Colonic mucosa (tissue), 4 donors: ENCODE data around the gene GPC6. TPM values are rescaled to one million over a fixed set of nuclear protein-coding genes. Genes with fewer than 3 reads are reported as not detected.

ENCODE experiments used
- DNase-seq: peaks from one replicate; pipeline ENCODE4 v3.0.0-alpha.2; 2020
- H3K27ac ChIP-seq: fragments of 200-600 bp; one replicate; pipeline ENCODE4 v1.8.0; 2021
- H3K27me3 ChIP-seq: fragments of 200-600 bp; one replicate; pipeline ENCODE4 v1.8.0; 2021
- H3K36me3 ChIP-seq: fragments of 200-600 bp; one replicate; pipeline ENCODE4 v1.8.0; 2021
- H3K4me1 ChIP-seq: fragments of 200-600 bp; one replicate; pipeline ENCODE4 v1.8.0; 2021; ENCODE audit warnings: mild to moderate bottlenecking
- H3K4me3 ChIP-seq: fragments of 200-600 bp; one replicate; pipeline ENCODE4 v1.8.0; 2021
- H3K9ac ChIP-seq, 2 donors: one replicate each; pipeline ENCODE4 v1.7.0; 2013; ENCODE audit warnings: control low read depth in 2 of 2, low read depth in 2 of 2, low read length in 2 of 2
- H3K9me3 ChIP-seq: fragments of 200-600 bp; one replicate; pipeline ENCODE4 v1.8.0; 2021
- intact Hi-C: fragments of 100-400 bp; cut with DNase I; formaldehyde crosslinking; loops from one replicate; pipeline ENCODE4 v1.14.1; 2022
- total RNA-seq, 2 donors: library from RNA; stranded (reverse); fragmentation: NEBNext Ultra II Directional in 1 of 2; extraction: Animal tissue kit (Norgen Biotek cat#: 25700) in 1 of 2; gene quantifications; one replicate each; pipeline ENCODE4 v1.2.1, GENCODE V29; 2021
- TF ChIP-seq, protein P1 (sequence below): fragments of 200-600 bp; IDR thresholded peaks from one replicate; pipeline ENCODE4 v1.8.0; 2022; ENCODE audit warnings: antibody characterized with exemption, mild to moderate bottlenecking
- donor health status: healthy.
- donor health status: DM: no; HTN: no; CAD: no.
- donor health status: DM: no; HTN: no; CAD: no.

The GPC6 gene
- total RNA-seq, 2 donors from 2014 or later = 2.3 to 4.0 TPM

DNA sequence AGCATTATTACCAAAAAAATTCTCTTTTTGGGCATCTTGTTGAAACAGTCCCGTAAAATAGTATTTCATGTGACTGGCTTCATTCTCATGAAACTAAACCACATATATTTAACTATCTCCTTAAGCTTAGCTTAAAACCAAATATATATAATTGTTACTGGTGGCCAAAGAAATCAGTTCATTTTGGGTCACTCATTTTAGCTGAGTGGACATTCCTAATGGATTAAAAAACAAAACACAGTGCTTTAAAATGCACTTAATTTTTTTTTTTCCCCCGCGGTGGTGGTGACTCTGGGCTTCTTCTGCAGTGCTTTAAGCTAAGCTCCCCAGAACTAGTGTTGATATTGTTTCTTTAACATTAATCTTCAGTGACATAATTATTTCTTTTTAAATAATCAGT lies 540.1 kb downstream of the GPC6 start:
- no peaks in the 10 kb centered on the region for H3K36me3 ChIP-seq
- H3K27me3 ChIP-seq = no peaks in the 10 kb centered on the region
- H3K9me3 ChIP-seq = no peaks in the 10 kb centered on the region
- H3K4me3 ChIP-seq = no peak overlapping the region
- DNase-seq = no peak
- no peak overlapping the region for H3K9ac ChIP-seq
- H3K27ac ChIP-seq = no peak overlapping the region
- no peaks in the 10 kb centered on the region for H3K4me1 ChIP-seq
- intact Hi-C loops = no loop called here
- TF ChIP-seq, protein P1, sequence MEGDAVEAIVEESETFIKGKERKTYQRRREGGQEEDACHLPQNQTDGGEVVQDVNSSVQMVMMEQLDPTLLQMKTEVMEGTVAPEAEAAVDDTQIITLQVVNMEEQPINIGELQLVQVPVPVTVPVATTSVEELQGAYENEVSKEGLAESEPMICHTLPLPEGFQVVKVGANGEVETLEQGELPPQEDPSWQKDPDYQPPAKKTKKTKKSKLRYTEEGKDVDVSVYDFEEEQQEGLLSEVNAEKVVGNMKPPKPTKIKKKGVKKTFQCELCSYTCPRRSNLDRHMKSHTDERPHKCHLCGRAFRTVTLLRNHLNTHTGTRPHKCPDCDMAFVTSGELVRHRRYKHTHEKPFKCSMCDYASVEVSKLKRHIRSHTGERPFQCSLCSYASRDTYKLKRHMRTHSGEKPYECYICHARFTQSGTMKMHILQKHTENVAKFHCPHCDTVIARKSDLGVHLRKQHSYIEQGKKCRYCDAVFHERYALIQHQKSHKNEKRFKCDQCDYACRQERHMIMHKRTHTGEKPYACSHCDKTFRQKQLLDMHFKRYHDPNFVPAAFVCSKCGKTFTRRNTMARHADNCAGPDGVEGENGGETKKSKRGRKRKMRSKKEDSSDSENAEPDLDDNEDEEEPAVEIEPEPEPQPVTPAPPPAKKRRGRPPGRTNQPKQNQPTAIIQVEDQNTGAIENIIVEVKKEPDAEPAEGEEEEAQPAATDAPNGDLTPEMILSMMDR = no peak

DNA sequence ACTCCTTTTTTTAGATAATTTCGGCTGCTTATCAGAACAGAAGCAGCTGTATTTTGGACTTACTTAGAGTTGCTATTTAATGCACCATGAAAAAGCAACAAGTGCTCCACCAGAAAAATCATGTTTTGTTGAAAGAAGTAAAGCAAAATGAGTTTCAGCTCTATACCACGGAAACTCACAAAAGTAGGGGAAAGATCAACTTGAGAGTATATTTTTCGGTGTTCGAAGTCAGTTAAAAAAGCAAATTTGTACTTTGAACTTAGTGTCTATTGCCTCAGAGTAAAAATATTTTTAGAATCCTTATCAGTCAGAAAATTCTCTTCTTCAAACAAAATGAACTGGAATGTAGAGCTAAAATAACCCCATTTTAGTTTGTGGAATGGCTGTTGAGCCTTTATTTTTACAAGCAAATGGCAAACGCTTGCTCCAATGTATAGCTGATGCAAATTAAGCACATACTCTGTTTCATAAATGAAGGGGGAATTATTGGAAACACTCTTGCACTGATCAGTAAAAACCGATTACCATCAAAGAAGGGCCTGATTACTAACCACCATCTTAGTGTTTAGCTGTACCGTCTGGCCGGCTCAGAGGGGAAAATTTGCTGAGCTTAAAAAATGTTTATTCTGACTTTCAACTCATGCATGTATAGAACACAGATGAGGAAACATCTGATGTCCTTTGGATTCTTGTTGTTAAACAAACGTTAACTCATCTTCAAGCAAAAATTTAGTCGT lies 540.7 kb downstream of the GPC6 start:
- Histone ChIP-seq H3K4me3 (no peak overlapping the region), H3K9ac (no peak overlapping the region), H3K27me3 (no peaks in the 10 kb centered on the region), H3K27ac (no peak overlapping the region), H3K36me3 (no peaks in the 10 kb centered on the region), H3K4me1 (no peaks in the 10 kb centered on the region), H3K9me3 (no peaks in the 10 kb centered on the region)
- no peak for DNase-seq
- TF ChIP-seq, protein P1 = no peak
- intact Hi-C loops = no loop called here

DNA sequence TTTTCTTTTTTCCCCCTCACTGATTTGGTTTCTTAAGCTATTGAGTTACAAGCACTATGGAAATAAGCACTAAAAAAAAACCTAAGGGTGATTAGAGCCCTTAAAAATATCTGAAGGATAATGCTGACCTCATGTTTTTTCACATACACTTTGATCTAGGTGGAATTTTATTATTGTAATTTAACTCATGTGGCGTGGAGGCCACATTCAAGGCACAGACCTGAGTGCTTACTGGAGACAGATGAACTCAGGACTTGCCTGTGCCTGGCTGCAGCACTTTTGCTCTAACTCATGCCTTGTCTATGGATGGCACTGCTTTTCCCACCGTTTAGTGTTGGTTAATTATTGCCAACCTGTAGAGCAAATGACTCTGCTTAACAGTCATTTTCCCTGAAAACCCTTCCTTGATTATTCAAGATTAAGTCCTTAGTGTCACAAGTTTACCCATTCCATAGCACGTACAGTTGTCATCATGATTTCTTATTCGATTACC lies 541.4 kb downstream of the GPC6 start:
- H3K27me3 ChIP-seq = no peaks in the 10 kb centered on the region
- TF ChIP-seq, protein P1 = no peak
- H3K36me3 ChIP-seq = no peaks in the 10 kb centered on the region
- intact Hi-C loops = no loop called here
- H3K4me3 ChIP-seq = no peak overlapping the region
- H3K4me1 ChIP-seq = no peaks in the 10 kb centered on the region
- DNase-seq = no peak
- H3K9me3 ChIP-seq = no peaks in the 10 kb centered on the region
- no peak overlapping the region for H3K27ac ChIP-seq
- H3K9ac ChIP-seq = no peak overlapping the region

DNA sequence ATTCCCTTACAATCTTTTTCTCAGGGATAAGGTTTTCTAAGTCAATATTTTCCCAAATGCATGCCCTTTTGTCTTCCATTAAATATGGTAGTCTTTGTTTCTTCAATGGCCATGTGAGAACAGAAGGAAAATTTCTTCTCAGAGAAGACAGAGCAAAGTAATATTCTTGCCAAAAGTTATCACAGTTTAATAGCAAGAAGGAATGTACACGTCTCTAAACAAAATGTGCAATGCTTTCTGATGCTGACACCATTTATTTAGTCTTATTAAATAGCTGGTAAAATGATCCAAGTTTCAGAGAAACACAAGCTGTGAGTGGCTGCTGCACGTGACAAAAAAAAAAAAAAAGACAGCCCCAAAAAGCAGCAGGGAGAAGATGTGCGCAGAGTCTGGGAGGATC lies 542.5 kb downstream of the GPC6 start:
- H3K27me3 ChIP-seq = no peaks in the 10 kb centered on the region
- no peaks in the 10 kb centered on the region for H3K4me1 ChIP-seq
- H3K4me3 ChIP-seq = no peak overlapping the region
- H3K36me3 ChIP-seq = no peaks in the 10 kb centered on the region
- no peak for DNase-seq
- TF ChIP-seq, protein P1 = no peak
- H3K27ac ChIP-seq = no peak overlapping the region
- no peaks in the 10 kb centered on the region for H3K9me3 ChIP-seq
- H3K9ac ChIP-seq = no peak overlapping the region
- intact Hi-C loops = no loop called here

DNA sequence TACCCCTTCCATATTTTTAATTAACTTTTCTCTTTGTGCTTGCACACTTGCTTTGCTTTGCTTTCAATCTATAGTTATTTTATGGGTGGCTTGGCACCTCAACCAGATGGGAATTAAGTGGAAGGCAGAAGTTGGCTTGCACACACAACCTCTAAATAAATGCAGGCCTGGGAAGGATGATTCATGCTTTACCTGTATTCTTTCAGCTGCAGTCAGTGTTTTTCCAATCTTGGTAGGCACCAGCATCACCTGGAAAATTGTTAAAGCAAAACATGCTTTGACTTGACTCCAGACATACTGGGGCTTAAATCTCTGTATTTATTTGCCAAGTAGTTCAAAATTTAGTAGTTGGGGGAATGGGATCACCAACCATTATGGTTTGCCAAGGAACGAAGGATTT lies 543.0 kb downstream of the GPC6 start:
- TF ChIP-seq, protein P1 = no peak
- no peak overlapping the region for H3K27ac ChIP-seq
- intact Hi-C loops = no loop called here

More for the DNA sequence above, 543.0 kb downstream of the GPC6 start:
- DNase-seq = no peak
- no peak overlapping the region for H3K9ac ChIP-seq
- H3K36me3 ChIP-seq = no peaks in the 10 kb centered on the region
- H3K9me3 ChIP-seq = no peaks in the 10 kb centered on the region
- H3K4me1 ChIP-seq = no peaks in the 10 kb centered on the region
- no peaks in the 10 kb centered on the region for H3K27me3 ChIP-seq
- H3K4me3 ChIP-seq = no peak overlapping the region
